ENCODE data around the gene TXNDC8.

DNA sequence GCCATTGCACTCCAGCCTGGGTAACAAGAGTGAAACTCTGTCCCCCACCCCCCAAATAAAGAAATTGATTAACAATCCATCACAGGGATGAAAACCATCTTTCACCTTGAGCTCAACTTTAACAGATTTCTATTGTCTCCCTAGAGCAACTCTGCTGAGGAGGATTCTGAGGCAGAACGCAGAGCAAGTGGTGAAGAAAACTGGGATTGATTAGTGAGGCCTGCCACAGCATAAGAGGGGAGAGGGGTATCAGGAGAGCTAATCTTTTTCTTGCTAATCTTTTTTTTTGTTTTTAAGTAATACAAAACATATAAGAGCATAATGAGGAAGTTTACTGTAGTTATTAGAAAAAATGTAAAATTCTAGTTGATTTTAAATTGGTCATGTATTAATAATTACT, 8.9 kb downstream of the TXNDC8 start:
- TF ChIP-seq CTCF (IDR thresholded peaks at IDR 0.05; ENCODE audit: insufficient read depth, low read depth, low read length), result no peak
- TF ChIP-seq EZH2 (IDR thresholded peaks at IDR 0.05; ENCODE audit: insufficient read depth, low read length), result no peak
